ENCODE data around the gene SYCP2.

SYCP2 gene

DNA sequence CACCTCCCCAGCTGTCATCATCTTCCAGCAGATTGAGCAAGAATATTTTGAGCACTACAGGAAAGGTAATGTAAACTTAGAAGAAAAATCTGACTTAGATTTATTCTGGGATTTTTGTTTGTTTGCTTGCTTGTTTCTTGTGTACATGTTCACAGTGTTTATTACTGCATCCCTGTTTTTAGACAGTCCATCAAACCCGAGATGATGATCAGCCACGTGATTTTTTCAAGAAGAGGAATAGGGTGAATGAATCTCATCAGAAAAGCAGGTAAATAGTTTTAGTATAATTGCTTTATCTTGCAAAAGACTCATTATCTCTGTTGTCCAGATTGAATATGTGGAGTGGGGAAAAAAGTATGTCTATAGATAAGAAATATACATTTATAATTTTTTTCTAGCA is 8.8 kb upstream of the SYCP2 start:
- DNase-seq (ENCODE audit: low read depth in 3 of 3, low spot score in 1 of 3) = no peak

DNA sequence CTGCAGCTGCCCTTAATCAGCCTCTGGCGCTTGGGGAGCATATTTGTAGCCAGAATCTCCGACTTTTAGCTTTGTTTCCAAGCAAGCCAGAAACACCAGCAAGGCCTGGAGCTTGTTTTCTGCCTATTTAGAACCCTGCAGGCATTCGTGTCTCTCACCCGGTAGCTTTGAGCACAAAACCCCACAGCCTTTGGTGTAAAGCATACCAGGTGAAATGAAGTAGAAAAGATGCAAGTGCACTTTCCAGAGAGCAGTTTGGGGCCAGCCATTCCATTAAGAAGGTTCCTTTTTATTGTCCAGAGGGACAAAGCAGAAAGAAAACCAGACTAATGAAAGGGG is 7.5 kb upstream of the SYCP2 start:
- DNase-seq (ENCODE audit: low read depth in 3 of 3, low spot score in 1 of 3) = no peak

DNA sequence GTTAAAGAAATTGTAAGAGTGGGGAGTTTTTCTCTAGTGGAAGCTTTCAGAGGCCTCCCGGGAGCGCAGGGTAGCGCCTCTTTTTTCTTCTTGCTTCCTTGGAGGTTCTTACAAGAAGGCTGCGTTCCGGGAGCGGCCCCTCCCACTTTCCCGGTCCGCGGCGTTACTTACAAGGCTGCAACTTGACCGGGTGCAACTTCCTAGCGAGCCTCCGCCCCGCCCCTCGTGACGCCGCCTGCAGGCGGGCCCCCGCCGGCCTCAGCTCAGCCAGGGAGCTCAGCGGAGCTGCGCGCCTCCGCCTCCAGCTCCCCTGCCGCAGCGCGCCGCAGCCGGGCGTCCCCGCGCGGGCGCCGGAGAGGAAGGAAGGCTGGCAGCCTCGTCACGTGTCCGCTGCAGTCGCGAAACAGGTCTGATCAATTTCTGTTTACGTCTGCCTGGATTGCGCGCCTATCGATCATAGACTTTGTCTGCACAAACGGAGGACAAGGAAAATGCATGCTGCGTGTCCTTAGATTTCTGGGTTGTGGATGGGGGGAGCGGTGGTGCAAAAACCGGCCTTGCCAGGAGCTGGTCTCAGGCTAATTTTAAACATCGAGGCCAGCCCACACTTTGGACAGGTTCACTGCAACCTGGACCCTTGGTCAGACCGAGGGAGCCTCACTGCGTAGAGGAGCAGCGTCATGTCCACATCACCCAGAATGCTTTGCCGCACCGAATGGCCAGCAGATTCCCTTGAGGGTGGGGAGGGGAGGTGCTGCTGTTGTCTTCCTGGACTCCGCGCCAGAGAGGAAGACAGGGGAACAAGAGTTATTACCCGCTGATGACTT is 6.9 kb upstream of the SYCP2 start, which contains the start of the genes FAM217B and PPP1R3D:
TSS of gene FAM217B (plus strand) at position 261 of the 827 bp plus-strand sequence. CDS start 3,555 bp downstream, outside the sequence.
TSS of gene PPP1R3D (minus strand) at position 177 of the 827 bp plus-strand sequence. CDS start 374 bp downstream, outside the sequence.
- peak; percentile 62 to 82 (median 70) for DNase-seq (ENCODE audit: low read depth in 3 of 3, low spot score in 1 of 3)

DNA sequence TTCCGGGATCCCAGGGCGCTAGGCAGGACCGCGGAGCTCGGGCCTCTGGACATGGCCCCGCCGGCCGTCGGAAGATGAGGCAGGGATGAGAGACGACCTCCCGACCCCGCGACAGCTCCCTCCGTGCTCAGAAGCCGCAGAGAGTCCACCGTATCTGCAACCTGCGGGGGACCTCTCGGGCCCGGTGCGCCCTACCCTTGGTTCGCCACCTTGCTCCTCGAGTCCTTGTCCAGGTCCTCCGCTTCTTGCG is 6.4 kb upstream of the SYCP2 start:
- DNase-seq (ENCODE audit: low read depth in 3 of 3, low spot score in 1 of 3) = no peak

DNA sequence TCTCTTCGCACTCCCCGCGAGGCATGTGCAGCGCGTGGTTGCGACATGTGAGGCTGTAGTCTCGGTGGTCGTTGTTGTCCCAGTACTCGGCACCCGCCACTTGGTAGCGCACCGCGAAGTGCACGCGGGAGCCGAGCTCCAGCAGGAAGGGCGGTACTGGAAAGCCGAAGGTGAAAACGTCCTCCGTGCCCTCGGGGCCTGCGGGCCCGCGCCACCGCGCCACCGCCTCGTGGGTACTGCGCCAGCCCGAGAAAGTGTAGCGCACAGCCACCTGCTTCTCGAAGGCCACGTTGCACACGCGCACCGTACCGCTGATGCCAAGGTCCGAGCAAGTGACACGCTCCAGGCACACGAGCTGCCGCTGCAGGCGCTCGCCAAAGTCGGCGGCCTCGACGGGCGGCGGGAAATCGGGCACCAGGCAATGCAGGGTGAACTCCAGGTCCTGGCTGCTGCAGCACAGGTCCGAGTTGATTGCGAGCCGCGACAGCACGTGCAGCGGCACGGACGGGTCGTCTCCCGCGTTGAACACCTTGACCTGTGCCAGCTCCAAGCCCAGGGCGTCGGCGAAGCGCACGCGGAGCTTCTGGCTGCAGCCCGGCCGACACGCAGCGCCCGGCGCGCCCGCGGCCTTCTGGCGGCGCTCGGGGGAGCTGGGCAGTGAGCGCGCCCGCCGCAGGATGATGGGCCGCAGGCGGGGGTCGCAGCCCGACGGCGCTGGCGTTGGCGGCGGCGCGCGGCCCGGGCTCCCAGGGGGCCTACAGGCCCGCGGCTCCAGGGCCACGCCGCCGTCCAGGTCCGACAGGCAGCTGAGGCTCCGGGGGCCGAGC is 5.8 kb upstream of the SYCP2 start:
- no peak for DNase-seq (ENCODE audit: low read depth in 3 of 3, low spot score in 1 of 3)

DNA sequence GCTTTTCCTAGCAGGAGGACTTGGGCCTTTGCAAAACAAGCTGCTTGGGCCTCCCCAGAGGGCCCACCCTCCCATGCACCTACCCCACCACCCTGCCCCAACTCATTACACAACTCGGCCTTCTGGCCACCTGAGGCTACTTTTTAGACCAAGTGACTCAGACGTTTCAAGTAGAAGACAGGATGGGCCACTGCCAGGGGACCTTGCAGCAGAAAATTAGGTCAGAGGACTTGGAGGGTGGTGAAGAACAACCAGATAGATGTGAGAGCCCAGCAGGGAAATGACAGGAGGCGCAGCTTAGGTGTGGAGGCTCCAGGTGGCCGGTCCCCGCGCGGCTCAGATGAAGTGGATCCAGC is 5.2 kb upstream of the SYCP2 start:
- DNase-seq (ENCODE audit: low read depth in 3 of 3, low spot score in 1 of 3) = no peak

DNA sequence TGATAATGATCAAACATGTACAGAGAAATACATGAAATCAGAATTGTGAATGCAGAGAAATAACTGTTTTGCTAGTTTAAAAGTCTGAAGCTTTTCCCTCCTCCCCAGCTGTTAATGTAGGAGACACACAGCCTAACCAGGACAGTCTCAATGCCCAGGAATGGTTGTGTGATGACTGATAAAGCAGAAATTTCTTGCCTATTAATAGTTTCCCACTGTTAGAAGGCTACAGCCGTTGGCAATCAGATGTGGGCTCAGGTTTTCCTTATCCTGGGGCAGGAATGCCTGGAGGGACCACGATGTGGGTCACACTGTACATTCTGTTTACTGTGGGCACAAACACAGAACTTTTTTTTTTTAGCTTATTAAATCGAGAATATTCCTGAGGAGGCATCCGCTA is 4.8 kb upstream of the SYCP2 start:
- no peak for DNase-seq (ENCODE audit: low read depth in 3 of 3, low spot score in 1 of 3)

DNA sequence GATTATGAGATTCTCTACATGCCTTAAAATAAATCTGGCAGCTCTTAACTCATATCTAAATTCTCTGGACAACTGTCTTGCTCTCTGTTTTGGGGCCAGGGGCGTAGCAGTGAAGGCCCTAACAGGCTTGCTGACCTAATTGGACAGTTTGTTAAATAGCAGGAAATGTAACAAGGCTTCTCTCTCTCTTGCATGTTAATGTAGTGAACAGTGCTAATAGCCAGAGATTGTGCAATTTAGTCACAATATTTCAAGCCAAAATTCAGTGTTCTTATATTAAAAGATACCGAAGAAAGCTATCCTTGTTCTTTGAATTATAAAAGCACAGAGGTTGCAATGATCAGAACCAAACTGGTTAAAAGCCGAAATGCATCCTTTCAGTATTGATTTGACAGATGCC is 3.7 kb upstream of the SYCP2 start:
- no peak for DNase-seq (ENCODE audit: low read depth in 3 of 3, low spot score in 1 of 3)

DNA sequence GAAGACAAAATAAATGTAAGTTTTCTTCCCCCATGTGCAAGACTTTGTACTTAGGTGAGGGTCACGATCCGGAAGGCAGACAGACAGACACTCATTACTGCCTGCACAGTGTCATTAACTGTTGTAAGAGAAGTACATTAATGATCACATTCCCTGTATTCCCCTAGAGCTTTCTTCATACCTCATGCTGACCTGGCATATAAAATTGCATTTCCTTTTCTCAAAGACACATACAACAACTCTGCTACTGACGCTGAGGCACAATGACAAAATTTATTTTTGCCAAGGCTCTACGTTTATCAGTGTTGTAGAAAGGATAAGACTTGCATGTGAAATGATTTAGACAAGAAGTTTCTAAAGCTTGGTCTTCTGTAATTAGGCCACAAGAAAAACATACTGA is 3.0 kb upstream of the SYCP2 start:
- no peak for DNase-seq (ENCODE audit: low read depth in 3 of 3, low spot score in 1 of 3)

DNA sequence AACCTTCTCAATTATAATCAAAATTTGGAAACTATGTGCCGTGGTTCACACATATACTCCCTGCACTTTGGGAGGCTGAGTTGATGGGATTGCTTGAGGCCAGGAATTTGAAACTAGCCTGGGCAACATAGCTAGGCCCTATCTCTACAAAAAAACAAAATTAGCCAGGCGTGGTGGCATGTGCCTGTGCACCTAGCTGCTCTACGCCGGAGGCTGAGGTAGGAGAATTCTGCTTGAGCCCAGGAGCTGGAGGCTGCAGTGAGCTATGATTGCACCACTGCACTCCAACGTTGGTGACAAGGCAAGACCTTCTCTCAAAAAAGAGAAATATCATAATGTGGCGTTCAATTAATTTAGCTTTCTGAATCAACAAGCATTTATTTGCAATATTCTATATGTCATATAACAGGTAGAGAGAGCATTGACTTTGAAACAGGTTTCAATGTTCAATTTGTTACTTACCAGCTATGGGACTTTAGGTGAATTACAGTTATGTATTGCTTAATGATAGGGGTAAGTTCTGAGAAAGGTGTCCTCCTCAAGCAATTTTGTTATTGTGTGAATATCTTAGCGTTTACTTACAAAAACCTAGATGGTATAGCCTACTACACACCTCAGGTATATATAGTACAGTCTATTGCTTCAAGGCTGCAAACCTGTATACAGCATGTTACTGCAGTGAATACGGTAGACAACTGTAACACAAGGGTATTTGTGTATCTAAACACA is 2.2 kb upstream of the SYCP2 start:
- no peak for DNase-seq (ENCODE audit: low read depth in 3 of 3, low spot score in 1 of 3)

DNA sequence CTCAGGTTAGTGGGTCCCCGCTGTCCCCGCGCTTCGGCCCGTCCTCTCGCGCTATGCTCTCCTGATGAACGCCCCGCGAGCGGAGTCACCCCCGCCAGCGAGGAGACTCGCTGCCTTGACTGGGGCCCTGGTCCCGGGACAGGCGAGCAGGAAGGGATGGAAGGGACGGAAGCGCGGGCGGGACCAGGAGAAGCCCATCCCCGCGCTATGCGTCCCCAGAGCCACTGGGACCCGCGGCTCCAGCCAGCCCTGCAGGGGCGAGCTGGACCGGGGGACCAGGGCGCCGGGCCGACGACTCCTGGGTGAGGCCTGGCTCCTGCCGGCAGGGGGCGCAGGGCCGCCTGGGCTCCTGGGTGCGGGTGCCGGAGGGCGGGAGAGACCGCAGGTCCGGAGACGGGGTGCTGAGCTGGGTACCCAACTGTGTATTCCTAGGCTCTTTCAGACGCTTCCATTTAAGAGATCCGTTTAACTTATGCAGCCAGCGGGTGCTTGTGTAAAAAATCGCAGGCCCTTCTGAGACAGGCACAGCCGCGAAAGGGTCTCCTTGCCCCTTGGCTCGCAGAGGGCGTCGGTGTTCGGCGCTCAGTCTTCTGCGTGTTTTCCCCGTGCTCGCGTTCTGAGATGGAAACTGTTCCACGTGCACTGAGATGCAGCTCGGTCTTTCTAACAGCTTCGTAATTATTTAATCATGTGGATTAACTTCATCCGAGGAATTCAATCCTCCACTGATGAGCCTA is 580 bp upstream of the SYCP2 start:
- DNase-seq (ENCODE audit: low read depth in 3 of 3, low spot score in 1 of 3) = peak; percentile 45 to 71 (median 49)

DNA sequence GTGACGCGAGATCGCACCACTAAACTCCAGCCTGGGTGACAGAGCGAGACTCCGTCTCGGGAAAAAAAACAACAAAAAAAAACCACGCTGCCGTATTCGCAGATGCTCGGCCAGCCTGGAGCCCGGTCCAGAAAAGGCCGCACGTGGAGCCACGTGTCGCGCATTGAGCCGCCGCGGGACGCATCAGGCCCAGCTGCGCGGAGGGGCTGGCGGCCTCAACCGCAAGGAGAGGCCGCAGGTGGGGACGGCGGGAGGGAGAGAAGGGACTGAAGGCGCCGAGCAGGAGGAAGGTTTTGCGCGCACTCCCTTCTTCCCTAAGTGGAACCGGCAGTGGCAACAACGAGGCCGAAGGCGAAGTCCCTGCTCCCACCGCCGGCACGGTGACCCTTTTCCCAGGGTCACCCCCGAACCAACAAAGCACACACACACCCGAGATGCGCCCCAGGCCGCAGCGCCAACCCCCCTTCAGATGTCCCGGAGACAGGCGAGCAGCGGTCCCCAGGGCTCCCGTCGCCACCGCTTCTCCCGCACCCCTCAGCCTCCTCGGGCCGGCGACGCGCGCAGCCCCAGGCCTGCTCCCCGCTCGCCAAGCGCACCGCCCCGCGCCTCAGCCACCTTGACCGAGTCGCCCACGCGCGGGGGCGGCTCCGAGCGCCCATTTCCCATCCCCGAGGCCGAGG is 681 bp downstream of the SYCP2 start:
- no peak for DNase-seq (ENCODE audit: low read depth in 3 of 3, low spot score in 1 of 3)

DNA sequence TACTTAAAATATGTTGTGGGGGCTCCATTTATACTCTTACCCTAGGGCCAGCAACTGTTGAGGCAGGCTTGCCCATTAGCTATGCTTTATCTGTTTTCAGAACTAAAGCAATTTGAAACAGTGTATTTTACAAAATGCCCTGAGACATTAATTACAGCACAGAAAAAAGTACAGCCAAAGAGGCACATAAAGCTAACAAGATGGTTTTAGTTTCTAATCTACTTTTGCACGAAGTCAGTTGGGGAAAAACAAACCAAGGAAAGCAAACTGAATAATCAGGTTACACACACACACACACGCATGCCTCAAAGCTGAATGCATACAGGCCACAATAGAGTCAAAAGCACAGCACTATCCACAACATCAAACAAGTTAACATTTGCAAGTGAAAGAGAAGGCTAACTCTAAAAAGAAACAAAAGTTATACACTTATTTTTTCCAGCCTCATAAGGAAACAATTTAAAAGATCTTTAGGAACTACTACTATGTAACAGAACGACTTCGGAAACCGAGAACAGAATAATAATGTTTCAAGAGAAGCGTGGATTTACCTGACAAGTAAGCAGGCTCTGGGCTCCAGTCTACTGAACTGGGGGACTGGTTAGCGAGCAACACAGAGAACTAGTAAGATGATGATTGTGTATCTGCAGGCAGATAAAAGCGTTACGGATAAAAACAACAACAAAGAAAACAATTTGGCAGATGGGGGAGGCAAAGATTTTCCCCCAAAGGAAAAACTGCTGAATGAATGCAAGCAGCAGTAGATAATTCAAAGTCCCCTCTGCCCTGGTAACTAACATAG is 1.7 kb downstream of the SYCP2 start:
- no peak for DNase-seq (ENCODE audit: low read depth in 3 of 3, low spot score in 1 of 3)

DNA sequence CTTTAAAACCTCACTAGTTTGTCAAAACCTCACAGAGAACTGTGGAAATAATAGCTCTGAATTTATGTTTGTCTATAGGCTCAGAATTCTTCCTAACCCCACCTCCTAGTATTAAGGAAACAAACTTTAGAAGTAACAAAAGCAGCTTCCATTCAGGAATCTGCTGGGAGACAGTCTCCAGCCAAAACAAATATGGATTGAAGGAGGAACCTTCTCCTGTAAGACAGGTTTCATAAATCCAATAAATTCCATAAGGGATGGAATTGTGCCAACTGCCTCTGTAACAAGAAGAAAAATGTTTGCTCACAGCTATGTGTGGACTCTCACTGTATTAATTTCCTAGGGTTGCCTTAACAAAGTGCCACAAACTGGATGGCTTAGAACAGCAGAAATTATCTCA is 7.5 kb downstream of the SYCP2 start:
- no peak for DNase-seq (ENCODE audit: low read depth in 3 of 3, low spot score in 1 of 3)

DNA sequence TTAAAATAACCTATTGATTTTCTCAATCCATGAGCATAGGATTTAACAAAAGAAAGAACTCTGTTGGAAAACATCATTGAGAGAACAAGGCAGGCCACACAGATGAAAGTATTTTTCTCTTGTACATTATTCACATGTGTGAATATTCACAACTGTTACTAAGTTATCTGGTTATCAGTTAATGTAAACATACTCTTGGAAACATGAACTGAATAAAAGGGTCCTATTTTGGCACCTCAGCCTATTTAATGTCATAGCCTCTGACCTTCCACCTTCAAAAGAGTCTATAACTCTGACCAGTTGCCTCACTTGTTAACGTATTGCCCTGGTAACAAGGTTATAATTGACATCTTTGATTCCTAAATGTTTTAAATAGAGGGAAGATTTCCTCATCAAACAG is 8.1 kb downstream of the SYCP2 start:
- DNase-seq (ENCODE audit: low read depth in 3 of 3, low spot score in 1 of 3) = no peak

DNA sequence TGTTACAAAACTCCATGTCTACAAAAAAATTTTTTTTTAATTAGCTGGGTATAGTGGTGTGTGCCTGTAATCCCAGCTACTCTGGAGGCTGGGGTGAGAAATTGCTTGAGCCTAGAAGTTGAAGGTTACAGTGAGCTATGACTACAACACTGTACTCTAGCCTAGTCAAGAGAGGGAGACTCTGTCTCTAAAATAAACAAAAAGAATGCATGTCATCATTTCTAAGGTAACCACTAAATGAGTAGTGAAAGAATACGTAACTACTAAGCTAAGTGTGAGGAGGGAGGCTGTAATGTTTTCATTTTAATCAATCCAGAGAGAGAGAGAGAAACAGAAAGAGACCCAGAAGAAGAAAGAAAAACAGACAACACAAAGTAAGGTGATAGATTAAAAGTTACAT is 9.9 kb downstream of the SYCP2 start:
- DNase-seq (ENCODE audit: low read depth in 3 of 3, low spot score in 1 of 3) = no peak

DNA sequence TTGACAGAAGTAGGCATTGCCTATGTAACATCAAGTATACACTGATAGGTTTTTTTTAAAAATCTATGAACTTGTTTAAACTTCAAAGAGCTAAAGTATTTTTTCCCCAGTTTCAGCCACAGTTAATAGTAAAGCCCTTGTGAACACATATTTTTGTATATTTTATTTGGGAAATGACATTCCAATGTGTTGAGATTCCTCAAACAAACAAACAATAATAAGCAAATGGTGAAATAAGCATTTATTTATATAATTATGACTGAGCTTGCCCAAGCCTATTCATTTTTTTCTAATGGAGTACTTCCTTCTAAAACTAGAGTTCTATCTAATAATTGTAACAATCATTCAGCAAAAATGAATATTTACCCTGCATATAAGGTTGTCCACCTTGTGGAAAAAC is 12.5 kb downstream of the SYCP2 start:
- DNase-seq (ENCODE audit: low read depth in 3 of 3, low spot score in 1 of 3) = no peak

DNA sequence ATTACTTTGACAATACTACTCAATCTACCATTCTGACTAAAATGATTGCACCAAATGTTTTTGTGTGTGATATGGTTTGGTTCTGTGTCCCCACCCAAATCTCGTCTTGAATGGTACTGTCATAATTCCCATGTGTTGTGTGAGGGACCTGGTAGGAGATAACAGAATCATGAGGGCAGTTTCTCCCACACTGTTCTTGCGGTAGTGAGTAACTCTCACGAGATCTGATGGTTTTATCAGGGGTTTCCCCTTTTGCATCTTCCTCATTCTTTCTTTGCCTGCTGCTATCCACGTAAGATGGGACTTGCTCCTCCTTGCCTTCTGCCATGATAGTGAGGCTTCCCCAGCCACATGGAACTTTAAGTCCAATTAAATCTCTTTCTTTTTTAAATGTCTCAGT is 20.8 kb downstream of the SYCP2 start:
- DNase-seq (ENCODE audit: low read depth in 3 of 3, low spot score in 1 of 3) = no peak

DNA sequence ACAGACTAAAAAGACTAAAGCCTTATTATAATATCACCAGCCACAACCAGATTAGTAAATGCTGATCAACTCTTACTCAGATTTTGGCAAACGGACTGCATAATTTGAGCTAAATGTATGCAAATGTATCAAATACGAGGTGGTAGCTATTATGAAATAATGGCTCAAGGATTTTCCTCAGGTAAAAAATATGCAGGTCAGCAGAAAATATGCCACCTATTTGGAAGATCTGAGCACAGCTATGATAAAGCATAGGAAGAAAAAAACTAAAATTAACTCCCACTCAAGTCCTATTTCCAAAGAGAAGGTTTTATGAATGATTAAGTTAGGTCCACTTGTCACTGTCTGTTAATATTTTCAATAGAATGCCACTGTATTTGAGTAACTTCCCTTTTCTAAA is 22.4 kb downstream of the SYCP2 start:
- no peak for DNase-seq (ENCODE audit: low read depth in 3 of 3, low spot score in 1 of 3)

DNA sequence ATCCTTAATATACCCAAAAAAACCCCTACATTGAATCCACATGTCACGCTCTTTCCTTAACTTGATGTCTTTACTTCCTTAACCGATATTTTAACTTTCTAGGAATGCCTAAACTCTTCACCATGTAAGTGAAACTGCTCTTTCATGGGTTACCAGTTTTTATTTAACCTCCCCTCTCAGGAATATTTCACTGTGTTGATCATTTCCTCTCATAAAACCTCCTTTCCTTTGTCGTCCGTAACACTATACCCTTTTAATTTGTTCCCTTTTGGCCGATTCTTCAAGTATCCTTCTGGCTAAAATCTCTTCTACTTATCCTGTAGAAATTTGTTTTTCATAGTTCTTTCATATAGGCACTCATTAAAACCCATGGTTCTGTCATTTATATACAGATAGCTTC is 24.6 kb downstream of the SYCP2 start:
- DNase-seq (ENCODE audit: low read depth in 3 of 3, low spot score in 1 of 3) = no peak
